ENCODE measurements around the gene PCGF6.
"Not testable (repeated sequence)": the region's sequence is repeated elsewhere in the genome, so short reads cannot be mapped to it uniquely, and the experiment has no call there.

Gene PCGF6, protein sequence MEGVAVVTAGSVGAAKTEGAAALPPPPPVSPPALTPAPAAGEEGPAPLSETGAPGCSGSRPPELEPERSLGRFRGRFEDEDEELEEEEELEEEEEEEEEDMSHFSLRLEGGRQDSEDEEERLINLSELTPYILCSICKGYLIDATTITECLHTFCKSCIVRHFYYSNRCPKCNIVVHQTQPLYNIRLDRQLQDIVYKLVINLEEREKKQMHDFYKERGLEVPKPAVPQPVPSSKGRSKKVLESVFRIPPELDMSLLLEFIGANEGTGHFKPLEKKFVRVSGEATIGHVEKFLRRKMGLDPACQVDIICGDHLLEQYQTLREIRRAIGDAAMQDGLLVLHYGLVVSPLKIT

GRCh38 chr10:103350517-103351260 lies at the start of gene PCGF6:
Gene PCGF6 (minus strand): TSS chr10:103351140. CDS start chr10:103351066, 74 bp downstream.
- DNase-seq: peak; percentile 97

DNA sequence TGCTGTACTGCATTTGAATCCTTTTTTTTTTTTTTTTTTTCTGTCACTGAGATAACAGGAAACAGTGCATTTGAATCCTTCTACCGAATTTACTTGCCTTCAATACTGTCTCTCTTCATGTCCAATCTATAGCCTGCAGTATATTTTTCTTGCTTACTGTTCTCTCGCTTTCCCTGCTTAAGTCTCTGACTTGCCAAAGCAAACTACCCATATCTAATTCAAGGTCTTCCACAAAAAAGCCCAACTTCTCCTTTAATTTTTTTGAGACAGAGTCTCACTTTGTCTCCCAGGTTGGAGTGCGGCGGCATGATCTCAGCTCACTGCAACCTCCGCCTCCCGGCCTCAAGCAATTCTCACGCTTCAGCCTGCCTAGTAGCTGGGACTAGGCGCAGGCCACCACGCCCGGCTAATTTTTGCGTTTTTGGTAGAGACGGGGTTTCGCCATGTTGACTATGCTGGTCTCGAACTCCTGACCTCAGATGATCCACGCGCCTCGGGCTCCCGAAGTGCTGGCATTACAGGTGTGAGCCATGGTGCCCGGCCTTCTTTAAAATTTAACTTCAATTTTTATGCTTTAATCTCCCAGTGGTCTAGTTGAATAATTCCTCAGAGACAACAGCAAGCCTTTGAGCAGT lies 46.4 kb upstream of the PCGF6 start:
- no peak for DNase-seq

DNA sequence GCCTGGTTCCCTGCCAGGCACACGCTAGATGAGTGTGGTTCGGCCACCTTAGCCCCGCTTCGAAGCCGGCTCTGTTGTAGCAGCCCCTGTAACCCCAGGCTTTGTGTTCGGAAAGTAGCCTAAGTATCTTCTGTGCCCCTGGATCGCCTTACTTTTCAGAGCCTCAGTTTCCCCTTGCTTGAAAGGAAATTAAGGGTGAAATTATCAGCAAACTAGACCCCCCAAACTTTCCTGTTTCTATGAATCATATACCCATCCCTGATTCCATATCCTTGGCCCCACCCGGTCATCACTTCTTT lies 45.8 kb upstream of the PCGF6 start:
- DNase-seq: no peak

GRCh38 chr10:103396067-103396788 lies 45.3 kb upstream of the PCGF6 start, which contains the start of the genes ATP5MK and PDCD11:
Gene ATP5MK (minus strand): TSS chr10:103396475. CDS start chr10:103392457, 4,018 bp downstream.
Gene PDCD11 (plus strand): TSS chr10:103396626. CDS start chr10:103398427, 1,801 bp downstream.
- DNase-seq: peak; percentile 97

- no peak for DNase-seq
Observed at GRCh38 chr10:103395754-103396066, 44.8 kb upstream of the PCGF6 start.

- DNase-seq: no peak
Observed at GRCh38 chr10:103394180-103394579, 43.2 kb upstream of the PCGF6 start.

DNA sequence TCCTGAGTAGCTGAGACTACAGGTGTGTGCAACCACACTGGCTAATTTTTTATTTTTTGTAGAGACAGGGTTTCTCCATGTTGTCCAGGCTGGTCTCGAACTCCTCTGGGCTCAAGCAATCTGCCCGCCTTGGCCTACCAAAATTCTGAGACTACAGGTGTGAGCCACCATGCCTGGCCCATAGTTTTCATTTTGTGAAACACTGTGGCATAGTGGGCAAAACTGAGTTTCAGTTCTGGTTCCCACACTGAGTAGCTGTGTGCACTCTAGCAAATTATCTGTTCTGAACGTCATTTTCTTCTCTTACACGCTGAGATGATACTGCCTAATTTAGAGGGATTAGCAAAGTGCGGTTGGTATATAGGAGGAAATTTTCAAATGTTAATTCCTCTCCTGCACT lies 31.8 kb upstream of the PCGF6 start:
- no peak for DNase-seq

DNA sequence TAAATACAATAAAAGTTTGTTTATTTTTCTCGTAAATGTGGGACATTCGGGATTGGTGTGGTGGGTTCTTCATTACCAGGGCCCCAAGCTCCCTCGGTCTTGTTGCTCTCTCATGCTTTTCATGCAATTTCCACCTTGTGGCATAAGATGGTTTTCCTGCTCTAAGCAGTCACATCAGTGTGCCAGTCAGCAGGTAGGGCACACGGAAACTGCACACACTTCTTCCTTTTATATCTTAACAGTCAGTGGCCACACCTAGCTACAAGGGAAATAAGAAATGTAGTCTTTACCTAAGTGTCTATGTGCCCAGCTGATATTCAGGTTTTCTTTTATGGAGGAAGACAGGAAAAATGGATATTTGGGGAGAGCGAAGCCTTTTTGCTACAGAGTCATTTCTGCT lies 23.3 kb upstream of the PCGF6 start:
- DNase-seq: no peak

DNA sequence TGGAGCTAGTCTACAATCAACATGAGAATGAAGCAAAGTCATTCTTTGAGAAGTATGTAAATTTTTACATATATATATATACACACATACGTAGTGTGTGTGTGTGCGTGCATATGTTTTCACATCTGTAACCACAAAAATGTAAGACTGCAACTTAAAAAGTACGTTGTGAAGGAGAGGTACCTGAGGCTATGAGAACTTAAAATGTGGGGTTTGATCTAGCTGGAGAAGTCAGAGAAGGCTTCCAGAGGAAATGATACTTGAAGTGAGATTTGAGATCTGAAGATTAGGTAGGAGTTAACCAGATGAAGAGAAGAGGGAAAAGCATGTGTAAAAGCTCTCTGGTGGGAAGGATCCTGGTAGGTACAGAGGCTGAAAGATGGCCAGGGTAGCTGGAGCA lies 22.6 kb upstream of the PCGF6 start:
- no peak for DNase-seq

DNA sequence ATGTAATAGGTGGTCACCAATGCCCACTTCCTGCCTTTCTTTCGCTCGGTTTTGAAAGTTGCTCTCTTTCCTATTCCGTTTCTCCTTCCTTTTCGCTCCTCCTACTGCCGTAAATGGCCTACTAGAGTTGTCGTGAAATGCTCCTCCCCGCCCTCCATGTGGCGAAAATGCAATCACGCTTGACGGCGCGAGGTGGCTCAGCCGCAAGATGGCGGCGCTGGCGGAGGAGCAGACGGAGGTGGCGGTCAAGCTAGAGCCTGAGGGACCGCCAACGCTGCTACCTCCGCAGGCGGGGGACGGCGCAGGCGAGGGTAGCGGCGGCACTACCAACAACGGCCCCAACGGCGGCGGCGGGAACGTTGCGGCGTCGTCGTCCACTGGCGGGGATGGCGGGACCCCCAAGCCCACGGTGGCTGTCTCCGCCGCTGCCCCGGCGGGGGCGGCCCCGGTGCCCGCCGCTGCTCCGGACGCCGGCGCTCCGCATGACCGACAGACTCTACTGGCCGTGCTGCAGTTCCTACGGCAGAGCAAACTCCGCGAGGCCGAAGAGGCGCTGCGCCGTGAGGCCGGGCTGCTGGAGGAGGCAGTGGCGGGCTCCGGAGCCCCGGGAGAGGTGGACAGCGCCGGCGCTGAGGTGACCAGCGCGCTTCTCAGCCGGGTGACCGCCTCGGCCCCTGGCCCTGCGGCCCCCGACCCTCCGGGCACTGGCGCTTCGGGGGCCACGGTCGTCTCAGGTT lies 17.0 kb upstream of the PCGF6 start, which contains the start of gene TAF5:
Gene TAF5, plus strand, starts transcription at position 195 of the 737 bp plus-strand sequence. Its CDS starts 14 bp downstream, at position 209.
- peak; percentile 91 for DNase-seq

DNA sequence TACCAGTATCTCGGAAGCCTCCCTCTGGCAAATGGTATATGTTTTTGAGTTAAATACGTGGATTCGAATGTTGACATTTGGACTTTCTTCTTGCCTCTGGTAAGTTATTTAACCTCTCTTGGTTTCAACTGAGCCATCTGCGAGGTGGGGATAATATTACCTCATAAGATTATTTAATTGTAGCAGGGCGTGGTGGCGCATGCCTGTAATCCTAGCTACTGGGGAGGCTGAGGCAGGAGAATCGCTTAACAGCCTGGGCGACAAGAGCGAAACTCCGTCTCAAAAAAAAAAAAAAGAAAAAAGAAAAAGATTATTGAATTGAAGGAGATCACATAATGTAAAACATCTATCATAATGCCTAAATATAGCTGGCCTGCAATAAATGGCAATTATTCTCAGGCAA lies 16.4 kb upstream of the PCGF6 start:
- DNase-seq: no peak

- DNase-seq: not testable (repeated sequence)
Observed at GRCh38 chr10:103360791-103361190, 9.9 kb upstream of the PCGF6 start.

GRCh38 chr10:103359493-103359892 lies 8.6 kb upstream of the PCGF6 start:
- not testable (repeated sequence) for DNase-seq

- no peak for DNase-seq
Observed at GRCh38 chr10:103355906-103356599, 5.1 kb upstream of the PCGF6 start.

DNA sequence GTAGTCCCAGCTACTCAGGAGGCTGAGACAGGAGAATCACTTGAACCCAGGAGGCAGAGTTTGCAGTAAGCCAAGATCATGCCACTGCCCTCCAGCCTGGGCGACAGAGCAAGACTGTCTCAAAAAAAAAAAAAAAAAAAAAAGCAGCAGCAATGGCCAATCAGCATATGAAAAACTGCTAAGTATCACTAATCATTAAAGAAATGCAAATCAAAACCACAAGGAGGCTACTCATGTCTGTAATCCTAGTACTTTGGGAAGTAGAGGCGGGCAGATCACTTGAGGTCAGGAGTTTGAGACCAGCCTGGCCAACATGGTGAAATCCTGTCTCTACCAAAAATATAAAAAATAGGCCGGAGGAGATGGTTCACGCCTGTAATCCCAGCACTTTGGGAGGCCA lies 3.6 kb upstream of the PCGF6 start:
- not testable (repeated sequence) for DNase-seq

GRCh38 chr10:103353281-103353680 lies 2.3 kb upstream of the PCGF6 start:
- DNase-seq: no peak

DNA sequence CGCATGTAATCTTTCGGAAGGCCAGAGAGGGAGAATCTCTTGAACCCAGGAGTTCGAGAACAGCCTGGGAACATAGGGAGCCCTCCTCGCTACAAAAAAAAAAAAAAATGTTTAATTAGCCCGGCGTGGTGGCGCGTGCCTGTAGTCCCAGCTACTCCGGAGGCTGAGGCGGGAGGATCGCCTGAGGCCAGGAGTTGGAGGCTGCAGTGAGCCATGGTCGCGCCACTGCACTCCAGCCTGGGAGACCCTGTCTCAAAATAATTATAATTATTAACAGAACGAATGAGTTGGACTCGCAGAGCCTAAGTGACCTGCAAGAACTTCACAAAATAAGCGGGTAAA lies 794 bp downstream of the PCGF6 start:
- no peak for DNase-seq

DNA sequence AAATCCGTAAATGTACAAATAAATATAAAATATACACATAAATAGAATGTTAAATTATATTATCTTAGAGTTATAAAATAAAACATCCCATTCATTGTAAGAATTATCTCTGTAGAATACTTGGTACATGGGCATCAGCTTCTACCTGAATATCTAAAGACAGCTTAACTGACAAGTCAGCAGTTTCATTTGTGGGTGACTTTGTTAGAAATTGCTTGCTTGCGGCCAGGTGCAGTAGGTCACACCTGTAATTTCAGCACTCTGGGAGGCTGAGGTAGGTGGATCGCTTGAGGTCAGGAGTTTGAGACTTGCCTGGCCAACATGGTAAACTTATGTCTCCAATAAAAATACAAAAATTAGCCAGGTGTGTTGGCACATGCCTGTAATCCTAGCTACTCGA lies 14.6 kb downstream of the PCGF6 start:
- no peak for DNase-seq

DNA sequence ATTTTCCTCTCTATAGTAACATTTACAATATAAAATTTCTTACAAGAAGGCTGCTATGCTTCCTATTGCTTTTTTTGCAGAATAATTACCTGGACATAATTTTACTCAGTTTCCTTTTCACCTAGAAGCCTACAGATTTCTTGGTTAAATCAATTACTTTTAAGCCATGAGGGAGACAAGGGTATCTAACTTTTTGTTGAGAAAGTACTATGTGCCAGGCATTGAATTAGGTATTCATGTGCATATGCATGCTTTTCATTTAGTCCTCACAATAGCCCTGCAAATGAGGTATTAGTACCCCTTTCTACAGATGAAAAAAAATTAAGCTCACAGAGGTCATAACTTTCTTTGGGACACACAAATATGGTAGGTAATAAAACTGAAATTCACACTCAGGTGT lies 16.4 kb downstream of the PCGF6 start:
- no peak for DNase-seq

- no peak for DNase-seq
Observed at GRCh38 chr10:103333934-103334520, 16.9 kb downstream of the PCGF6 start.

DNA sequence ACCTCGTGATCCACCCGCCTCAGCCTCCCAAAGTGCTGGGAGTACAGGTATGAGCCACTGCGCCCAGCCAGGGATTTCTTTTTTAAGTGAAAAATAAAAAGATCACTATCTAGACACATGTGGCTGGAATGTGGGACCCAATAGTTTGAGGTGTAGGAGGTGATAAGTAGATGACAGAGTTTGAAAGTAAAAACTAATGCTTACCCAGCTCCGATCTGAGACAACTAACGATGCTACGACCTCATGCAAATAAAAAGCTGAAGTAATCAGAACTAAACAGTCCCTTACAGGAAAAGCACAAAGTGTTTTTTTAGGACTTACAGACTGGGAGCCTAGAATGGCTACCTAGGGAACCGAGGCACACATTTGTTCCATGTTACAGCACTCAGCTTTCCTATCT lies 23.0 kb downstream of the PCGF6 start:
- DNase-seq: no peak

DNA sequence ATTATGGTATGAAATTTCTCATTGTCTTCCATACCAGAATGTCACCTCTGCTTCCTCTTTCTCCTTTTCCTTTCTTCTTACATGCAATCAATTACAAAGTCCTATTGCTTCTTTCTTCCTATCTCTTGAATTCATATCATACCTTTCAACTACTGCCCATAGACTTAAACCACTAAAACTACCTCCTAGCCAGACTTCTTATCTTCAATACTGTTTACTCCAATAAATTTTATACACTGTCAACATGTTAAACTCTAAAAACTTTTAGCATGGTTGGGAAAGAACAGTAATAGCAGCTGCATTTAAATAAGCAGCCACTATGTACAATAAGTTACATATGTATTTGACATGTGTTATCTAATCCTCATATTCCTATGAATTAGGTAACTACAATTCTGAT lies 34.9 kb downstream of the PCGF6 start:
- DNase-seq: no peak

Measured in retina (tissue), 1 donor.